ENCODE measurements around the gene CEP162. TPM values are rescaled to one million over a fixed set of nuclear protein-coding genes. Genes with fewer than 3 reads are reported as not detected.
"Not testable (repeated sequence)": the region's sequence is repeated elsewhere in the genome, so short reads cannot be mapped to it uniquely, and the experiment has no call there.

The CEP162 gene
- 5.6 and 20.2 TPM in 2 replicates for total RNA-seq

GRCh38 chr6:84227434-84228197 lies at the start of gene CEP162:
Gene CEP162 (minus strand): TSS chr6:84227643. CDS start chr6:84226393, 1,250 bp downstream.
- peak; percentile 81 for DNase-seq (ENCODE audit: low read depth)

- no peak for DNase-seq (ENCODE audit: low read depth)
Observed at GRCh38 chr6:84274856-84275255, 47.4 kb upstream of the CEP162 start.

- no peak for DNase-seq (ENCODE audit: low read depth)
Observed at GRCh38 chr6:84273048-84273809, 45.8 kb upstream of the CEP162 start.

GRCh38 chr6:84272298-84272697 lies 44.9 kb upstream of the CEP162 start:
- DNase-seq (ENCODE audit: low read depth), result no peak

GRCh38 chr6:84271061-84271716 lies 43.7 kb upstream of the CEP162 start:
- no peak for DNase-seq (ENCODE audit: low read depth)

- no peak for DNase-seq (ENCODE audit: low read depth)
Observed at GRCh38 chr6:84269947-84270733, 42.7 kb upstream of the CEP162 start.

- DNase-seq (ENCODE audit: low read depth), result no peak
Observed at GRCh38 chr6:84268781-84269180, 41.3 kb upstream of the CEP162 start.

- peak; percentile 16 for DNase-seq (ENCODE audit: low read depth)
Observed at GRCh38 chr6:84263557-84263956, 36.1 kb upstream of the CEP162 start.

- DNase-seq (ENCODE audit: low read depth), result no peak
Observed at GRCh38 chr6:84260926-84261325, 33.5 kb upstream of the CEP162 start.

- DNase-seq (ENCODE audit: low read depth), result no peak
Observed at GRCh38 chr6:84260196-84260595, 32.8 kb upstream of the CEP162 start.

GRCh38 chr6:84258866-84259265 lies 31.4 kb upstream of the CEP162 start:
- DNase-seq (ENCODE audit: low read depth), result no peak

- no peak for DNase-seq (ENCODE audit: low read depth)
Observed at GRCh38 chr6:84258268-84258667, 30.8 kb upstream of the CEP162 start.

- no peak for DNase-seq (ENCODE audit: low read depth)
Observed at GRCh38 chr6:84255641-84256040, 28.2 kb upstream of the CEP162 start.

GRCh38 chr6:84253380-84253779 lies 25.9 kb upstream of the CEP162 start:
- no peak for DNase-seq (ENCODE audit: low read depth)

- DNase-seq (ENCODE audit: low read depth), result no peak
Observed at GRCh38 chr6:84251891-84252539, 24.6 kb upstream of the CEP162 start.

GRCh38 chr6:84249724-84250123 lies 22.3 kb upstream of the CEP162 start:
- DNase-seq (ENCODE audit: low read depth), result no peak

- not testable (repeated sequence) for DNase-seq (ENCODE audit: low read depth)
Observed at GRCh38 chr6:84244416-84245081, 17.1 kb upstream of the CEP162 start.

GRCh38 chr6:84243240-84243639 lies 15.8 kb upstream of the CEP162 start:
- DNase-seq (ENCODE audit: low read depth), result no peak

GRCh38 chr6:84242265-84242664 lies 14.8 kb upstream of the CEP162 start:
- no peak for DNase-seq (ENCODE audit: low read depth)

- no peak for DNase-seq (ENCODE audit: low read depth)
Observed at GRCh38 chr6:84228198-84228543, 728 bp upstream of the CEP162 start.

GRCh38 chr6:84227044-84227433 lies 404 bp downstream of the CEP162 start:
- no peak for DNase-seq (ENCODE audit: low read depth)

Measured in renal cortical epithelial cell (primary cell).